Right lung (tissue), 5 donors: ENCODE measurements around the gene CNBD2. TPM values are rescaled to one million over a fixed set of nuclear protein-coding genes. Genes with fewer than 3 reads are reported as not detected.
"Not testable (repeated sequence)": the region's sequence is repeated elsewhere in the genome, so short reads cannot be mapped to it uniquely, and the experiment has no call there.

Experiments
- DNase-seq, 2 donors: peaks; one replicate each; pipeline ENCODE4 v3.0.0-alpha.2; 2013
- polyA plus RNA-seq, 5 donors: library from polyadenylated mRNA; unstranded; fragments of 120-200 nt; gene quantifications; one replicate each; pipeline versions ENCODE4 v1.2.1 to v1.2.3, GENCODE V29; 2013; ENCODE audit warnings: inconsistent platforms in 1 of 5, low replicate concordance in 1 of 5; ENCODE audit not compliant: insufficient read length in 5 of 5, insufficient read depth in 1 of 5

CNBD2 gene
- polyA plus RNA-seq, 5 donors, result 0.28 to 2.4 (median 0.59) TPM

DNA sequence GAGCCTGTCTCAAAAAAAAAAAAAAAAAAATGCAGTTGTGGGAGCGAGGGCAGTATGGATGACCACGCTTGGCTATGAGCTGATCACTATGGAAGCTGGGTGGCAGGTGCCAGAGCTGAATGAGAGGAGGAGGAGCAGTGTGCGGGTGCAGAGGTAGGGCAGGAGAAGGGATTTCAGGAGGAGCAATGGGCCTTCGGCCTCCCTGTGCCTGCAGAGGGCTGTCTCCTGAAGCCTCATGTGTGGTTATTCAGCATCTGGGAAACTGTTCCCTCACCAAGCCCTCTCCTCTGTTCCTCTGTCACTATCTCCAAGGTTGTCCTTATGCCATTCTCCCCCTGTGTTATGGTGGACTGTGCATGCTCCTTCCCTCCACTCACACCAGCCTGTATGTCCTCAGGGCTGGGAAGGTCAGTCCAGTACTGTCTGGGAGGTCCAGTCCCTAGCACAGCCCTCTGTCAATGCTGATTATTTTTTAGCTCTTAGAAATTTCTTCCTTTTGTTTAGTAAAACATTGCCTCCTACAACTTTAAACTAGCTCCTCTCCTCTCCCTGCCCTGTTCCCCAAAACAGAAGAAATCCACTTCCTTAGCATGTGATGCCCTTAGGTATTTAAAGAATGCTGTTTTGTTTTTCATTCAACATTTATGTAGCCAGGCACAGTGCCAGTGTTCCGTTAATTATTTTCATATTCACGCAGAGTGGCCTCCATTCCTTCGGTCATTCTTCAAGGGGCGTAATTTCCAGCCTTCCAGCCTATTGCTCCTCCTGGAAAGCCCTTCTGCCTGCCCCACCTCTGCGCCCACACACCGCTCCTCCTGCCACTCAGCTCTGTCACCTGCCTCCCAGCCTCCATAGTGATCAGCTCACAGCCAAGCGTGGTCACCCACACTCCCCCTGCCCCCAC, 48.9 kb downstream of the CNBD2 start:
- DNase-seq, result peak; percentile 78 to 83

DNA sequence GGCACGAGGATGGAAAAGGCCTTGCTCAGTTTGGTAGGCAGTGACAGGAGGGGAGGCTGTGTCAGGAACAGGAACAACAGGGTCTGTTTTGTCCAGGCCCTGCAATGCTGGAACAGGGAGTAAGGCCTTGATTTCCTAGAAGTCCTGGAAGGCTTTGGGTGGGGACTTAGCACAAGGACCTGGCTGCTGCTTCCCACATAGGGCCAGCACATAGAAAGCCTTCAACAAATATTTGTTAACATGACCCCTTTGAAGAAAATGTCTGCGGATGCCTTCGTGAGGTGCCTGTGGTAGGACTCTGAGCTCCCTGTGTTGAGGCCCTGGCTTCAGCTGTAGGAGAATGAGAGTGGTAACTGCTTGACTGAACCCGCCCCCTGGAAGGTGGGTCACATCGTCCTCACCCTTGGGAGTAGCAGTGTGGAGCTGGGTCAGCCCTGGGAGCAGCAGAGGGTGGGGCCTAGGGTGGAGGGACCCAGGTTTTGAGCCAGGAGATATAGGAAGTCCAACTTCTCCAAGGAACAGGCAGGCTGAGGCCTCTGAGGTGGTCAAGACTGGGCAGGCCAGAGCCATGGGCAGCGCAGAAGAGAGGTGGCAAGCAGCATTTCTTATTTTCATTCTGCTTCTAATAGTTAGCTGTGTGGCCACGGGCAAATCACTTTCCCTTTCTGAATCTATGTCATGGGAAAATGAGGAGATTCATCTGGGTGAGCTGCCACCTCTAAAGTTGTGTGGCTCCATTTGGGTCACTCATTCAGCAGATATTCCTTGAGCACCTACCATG, 50.0 kb downstream of the CNBD2 start:
- no peak for DNase-seq

DNA sequence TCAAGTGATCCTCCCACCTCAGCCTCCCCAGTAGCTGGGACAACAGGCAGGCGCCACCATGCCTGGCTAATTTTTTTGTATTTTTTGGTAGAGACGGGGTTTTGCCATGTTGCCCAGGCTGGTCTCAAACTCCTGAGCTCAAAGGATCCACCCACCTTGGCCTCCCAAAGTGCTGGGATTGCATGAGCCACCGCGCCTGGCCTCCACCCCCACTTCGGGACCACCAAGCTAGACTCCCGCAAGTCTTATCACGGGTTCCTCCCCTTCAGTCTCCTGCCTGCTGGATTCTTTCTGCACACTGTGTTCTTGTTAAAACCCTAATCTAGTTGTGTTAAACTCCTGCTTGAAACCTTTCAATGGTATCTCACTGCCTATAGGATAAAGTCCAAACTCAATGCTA, 57.7 kb downstream of the CNBD2 start:
- DNase-seq, result not testable (repeated sequence)

DNA sequence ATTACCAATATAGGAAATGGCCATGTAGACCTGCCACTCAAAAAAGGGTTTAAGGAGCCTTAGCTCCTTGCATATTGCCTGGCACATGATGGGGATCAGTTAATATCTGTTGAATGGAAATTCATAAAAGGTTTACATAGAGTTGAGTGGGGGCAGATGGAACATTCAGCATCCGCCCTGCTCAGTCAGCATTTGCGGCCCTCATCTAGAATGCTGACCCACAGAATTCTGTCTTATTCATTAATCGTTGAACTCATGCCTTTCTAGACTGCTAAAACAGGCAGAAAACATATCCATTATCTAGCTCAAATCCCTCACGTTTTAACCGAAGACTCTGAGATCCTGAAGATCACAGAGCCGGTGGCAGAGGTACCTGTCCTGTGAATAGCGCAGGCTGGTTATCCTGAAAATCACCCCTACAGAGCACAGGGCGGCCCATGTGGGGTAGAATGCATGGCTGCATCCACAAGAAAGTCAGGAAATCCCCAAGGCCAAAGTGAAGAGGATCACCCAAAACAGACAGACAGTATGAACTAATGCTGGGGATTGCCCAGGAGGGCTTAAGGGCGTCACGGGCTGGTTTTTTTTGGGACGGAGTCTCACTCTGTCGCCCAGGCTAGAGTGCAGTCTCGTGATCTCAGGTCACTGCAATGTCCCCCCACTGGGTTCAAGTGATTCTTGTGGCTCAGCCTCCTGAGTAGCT, 59.9 kb downstream of the CNBD2 start:
- no peak for DNase-seq

DNA sequence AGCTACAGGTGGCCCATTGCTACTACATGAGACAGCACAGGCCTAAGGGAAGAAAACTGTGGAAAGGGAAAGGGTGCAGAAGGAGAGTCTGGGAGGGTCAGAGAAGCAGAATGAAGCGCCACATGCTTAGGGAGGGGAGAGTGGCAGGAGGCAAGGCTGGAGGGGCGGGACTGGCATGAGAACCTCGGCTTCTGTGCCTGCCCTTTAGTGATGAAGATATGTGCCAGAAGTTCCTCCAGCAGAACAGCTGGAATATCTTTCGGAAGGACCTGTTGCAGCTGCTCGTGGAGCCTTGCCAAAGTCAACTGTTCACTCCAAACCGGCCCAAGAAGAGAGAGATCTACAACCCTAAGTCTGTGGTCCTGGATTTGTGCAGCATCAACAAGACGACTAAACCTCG, 61.8 kb downstream of the CNBD2 start:
- DNase-seq, result peak; percentile 54 to 55

DNA sequence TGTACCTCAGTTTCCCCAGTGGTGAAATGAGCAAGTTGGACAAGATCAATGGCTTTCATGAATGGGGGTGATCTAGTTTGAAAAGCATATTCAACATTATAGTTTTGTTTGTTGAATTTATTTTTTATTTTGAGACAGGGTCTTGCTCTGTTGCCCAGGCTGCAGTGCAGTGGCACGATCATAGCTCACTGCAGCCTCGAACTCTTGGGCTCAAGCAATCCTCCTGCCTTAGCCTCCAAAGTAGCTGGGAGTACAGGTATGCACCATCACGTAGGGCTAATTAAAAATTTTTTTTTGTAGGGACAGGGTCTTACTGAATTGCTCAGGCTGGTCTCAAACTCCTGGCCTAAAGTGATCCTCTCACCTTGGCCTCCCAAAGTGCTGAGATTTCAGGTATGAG, 63.4 kb downstream of the CNBD2 start:
- DNase-seq, result no peak

DNA sequence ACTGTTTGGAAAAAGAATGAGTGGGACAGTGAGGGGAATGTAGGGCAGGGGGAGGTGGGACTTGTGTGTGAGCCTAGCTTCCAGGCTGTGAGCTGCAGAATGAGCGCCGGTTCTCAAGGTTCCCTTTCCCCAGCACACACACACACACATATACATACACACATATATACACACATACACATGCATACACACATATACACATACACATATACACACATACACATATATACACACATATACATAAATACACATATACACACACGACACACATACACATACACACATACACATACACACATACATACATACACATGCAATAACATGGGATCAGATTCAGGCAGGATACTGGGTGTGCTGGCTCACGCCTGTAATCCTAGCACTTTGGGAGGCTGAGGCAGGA, 66.5 kb downstream of the CNBD2 start:
- DNase-seq, result no peak

DNA sequence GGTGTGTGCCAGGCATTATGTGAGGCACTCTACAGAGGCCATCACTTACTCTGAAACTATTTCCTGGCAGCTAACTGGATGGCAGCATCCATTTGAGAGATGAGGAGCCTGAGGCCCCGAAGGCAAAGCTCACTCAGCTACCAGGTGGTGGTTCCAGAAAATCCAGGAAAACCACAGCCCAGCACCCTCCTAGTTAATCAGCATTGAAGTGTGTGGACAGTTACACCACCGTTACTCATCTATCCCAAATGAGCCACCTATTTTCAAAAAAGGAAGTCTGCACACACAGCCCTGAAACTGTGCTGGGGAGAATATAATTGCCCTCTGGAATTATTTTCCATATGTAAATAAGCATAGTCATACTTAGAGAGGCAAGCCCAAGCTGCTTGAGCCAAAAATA, 67.4 kb downstream of the CNBD2 start:
- no peak for DNase-seq

DNA sequence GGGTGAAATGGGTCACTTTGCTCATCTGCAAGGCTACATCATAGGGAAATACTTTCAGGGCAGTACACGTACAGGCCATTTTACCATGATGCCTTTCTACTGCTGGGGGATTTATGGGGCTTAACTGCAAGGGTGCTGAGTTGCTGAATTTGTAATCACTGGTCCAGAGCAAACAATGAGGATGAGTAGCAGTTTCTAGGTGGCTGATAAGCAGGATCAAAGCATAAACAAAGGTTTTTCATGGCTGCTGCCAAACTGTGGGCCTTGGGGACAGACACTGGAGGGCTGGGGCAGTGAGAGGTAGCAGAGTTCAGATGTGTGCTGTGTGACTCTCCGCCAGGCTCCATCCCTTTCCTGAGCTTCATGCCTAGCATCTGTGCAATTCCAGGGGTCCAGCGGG, 68.3 kb downstream of the CNBD2 start:
- DNase-seq, result no peak

DNA sequence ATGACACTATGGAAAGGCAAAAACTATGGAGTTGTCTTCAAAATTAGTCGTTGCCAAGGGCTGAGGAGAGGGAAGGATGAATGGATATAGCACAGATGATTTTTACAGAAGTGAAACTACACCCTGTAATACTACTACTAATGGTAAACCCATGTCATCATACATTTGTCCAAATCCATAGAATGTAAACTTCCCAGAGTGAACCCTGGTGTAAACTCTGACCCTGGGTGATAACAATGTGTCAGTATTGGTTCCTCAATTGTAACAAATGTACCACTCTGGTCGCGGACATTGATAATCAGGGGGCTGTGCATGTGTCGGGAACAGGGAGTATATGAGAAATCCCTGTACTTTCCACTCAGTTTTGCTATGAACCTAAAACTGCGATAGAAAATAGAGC, 72.2 kb downstream of the CNBD2 start:
- DNase-seq, result no peak

DNA sequence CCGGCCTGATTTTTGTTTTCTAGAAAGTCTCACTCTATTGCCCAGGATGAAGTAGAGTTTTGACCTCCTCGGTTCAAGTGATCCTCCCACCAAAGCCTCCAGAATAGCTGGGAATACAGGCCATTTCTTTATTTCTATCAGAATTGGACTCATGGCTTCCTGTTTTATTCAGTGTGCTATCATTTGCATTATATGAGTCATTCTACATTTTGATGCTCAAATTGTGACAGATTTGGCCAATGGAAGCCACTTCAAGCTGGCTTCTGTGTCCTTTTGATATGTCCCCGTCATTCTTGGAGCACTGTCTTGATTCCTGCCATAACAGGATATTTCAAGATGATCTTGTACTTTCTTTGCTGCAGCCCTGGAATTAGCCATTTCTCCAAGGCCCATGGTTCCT, 75.1 kb downstream of the CNBD2 start:
- no peak for DNase-seq

DNA sequence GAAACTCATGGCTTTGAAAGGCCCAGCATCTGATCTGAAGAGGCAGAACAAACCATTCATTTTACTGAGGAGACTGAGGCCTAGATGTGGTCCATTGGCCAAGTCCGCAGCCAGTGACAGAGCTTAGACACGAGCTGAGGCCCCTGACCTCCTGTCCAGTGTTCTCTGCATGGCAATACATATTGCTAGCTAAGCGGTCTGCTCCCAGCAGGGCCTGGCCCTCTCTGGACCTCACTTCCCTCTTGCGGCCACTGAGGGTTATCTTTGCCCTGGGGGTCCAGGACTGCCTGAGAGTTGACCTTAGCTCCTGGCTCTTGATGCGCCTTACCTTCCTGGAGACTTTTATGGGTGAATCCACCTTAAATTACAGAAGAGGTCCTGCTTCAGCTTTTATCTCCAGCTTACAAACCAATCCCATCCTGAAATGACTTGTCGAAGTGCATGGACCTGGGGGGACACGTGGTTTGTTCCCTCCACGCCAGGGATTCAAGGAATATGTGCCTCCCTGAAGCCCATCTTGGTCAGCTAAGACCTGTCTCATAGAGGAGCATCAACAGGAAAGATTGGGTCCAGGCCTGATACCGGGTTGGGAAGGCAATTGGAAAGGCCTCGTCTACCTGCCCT, 75.6 kb downstream of the CNBD2 start:
- no peak for DNase-seq

DNA sequence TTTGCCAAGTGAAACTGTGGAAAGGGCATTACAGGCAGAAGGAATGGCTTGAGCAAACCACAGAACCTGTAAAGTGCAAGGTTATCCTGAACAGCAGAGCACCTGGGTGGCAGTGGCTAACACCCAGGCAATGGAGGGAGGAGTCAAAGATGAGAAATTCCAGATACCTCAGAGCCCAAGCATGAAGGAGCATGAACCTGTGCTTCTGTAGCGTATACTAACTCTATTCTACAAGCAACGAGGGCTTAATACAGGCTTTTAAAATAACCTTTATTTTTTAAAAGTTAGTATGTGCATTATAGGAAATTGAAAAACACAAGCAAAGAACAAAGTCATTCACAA, 77.0 kb downstream of the CNBD2 start:
- DNase-seq, result no peak

DNA sequence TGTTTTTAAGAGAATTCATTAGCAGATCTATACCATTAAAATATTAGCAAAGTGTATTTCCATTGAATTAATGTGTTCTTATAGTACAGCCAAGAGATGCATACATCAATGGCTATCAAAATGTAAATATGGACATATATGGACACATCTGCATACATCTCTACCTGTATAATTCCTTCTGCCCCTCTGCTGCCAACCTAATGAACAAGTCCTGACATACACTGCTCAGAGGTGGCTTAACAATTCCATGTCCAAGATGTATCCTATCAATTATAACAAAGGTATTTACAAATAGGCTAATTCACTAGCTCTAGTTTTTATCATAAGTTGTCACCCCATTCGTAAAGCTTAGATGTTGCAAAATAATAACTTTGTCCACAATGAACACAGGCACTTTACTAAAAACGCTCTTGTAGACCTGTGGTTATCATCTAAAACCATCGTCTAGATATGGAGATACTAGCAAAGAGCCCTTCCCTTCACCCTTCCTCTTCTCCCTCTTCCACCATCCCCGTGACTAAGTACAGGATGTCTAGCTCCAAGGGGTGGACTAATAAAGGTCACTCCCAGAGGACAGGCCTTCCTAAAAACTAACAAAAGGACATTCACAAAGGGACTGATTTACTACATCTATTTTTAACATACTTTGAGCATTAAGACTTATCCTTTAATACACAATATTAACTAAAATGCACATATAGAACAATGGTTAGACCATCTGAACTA, 77.8 kb downstream of the CNBD2 start:
- not testable (repeated sequence) for DNase-seq

DNA sequence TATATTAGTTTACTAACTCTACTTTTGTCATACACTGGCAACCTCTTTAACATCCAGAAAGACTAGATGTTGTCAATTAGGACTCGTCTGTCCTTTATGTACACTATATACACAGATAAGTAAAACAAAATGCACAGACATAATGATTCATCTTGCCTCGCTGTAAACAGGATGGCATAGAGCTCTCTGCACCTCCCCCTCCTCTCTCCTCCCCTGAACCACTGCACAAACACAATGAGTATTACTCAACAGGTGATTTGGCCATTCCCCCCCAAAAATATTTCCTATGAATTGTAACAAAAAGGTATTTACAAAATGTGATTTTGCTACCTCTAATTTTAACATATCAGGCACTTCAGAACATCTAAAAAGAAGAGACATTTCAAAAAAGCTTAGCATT, 81.0 kb downstream of the CNBD2 start:
- DNase-seq, result not testable (repeated sequence)

DNA sequence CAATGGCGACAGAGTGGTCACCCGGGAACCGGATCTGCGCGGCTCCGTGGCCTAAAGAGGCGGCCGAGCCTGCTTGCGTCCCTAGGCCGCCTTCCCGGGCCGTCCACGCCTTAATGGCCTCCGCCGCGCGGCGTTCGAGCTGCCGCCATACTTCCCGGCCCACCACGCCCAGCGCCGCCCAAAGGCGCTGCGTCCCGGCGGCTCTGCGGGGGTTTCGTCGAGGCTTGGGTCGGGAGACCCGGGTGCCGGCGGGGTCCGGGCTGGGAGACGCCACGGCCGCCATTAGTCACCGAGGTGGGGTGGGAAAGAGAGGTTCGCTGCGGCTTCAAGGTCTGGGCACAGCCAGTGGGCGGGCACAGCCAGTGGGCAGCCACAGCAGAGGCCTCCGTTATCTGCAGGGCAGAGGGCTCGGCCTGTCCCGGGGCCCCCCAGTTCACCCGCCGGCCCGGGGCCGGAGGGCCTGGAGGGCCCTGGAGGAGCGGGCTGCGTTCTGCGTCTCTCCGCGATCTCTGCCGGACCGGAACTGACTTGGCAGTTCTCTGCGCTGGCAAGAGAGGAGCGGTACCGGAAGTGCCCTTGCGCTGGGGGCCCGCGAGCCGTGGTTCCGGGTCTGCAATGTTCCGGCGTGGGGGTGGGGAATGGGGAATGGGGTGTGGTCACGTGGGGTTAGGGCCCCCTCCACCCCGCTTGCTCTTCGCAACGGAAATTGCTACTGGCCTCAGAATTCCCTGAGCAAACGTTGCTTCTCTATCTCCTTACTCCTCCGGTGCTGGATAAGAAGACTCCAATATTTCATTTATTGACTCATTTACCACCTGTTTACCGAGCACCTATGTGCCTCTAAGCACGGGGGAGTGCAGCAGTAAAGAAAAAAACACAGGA, 82.3 kb downstream of the CNBD2 start:
- peak; percentile 84 to 85 for DNase-seq

DNA sequence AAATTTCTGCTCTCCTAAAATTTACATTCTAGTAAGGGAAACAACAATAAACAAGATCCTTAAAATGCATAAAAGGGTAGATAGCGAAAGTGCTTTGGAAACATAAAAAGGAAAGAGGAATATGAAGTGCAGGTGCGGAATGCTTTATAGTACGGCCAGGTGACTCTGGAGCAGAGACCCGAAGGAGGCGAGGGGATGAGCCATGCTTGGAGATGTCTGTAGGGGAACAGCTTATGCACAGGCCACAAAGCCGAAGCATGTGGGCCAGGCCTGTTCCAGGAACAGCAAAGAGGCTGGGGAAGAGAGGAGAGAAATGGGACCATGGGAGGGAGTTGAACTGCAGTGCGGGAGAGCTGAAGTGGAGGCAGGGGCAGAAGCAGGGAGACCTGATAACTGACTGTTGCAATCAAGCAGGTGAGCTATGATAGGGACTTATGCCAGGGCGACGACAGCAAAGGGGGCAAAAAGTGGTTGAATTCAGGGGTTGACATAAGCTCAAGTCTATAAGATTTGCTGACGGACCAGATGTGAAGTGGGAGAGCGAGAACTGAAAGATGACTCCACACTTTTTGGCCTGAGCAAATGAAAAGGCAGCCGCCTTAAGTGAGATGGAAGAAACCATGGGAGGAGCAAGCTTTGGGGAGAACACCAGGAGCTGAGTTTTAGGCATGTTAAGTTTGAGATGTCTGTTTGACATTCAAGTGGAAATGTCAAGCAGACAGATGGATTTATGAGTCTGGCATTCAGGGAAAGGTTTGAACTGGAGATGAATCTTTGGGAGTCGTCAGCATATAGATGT, 83.1 kb downstream of the CNBD2 start:
- DNase-seq, result no peak

DNA sequence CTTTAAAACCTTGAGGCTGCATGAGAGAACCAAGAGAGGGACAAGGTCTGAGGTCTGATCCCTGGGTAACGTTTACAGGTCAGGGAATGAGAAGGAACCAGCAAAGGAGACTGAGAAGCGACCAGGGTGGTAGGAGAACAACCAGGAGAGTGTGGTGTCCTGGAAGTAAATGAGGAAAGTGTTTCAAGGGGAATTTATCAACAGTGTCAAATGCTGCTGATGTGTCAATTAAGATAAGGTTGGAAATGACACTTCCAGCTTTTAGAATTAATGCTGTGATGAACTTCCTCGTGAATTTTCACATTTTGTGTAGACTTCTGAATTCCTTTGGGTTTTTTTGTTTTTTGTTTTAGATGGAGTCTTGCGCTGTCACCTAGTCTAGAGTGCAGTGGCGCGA, 83.7 kb downstream of the CNBD2 start:
- no peak for DNase-seq

DNA sequence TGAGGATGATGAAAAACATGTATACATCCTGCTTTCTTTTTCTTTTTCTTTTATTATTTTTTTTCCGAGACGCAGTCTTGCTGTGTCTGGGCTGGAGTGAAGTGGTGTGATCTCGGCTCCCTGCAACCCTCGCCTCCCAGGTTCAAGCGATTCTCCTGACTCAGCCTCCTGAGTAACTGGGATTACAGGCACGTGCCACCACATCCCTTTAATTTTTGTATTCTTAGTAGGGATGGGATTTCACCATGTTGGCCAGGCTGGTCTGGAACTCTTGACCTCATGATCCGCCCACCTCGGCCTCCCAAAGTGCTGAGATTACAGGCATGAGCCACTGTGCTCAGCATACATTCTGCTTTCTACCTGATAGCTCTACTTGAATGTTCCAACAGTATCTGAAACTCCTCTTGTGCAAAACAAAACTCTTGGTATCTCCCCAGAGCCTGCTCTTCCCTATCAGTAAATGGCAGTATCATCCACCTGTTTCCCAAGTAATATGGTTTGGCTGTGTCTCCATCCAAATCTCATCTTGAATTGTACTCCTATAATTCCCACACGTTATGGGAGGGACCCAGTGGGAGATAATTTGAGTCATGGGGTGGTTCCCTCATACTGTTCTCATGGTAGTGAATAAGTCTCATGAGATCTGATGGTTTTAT, 85.6 kb downstream of the CNBD2 start:
- DNase-seq, result not testable (repeated sequence)
